ENCODE measurements around the gene ING3. TPM values are rescaled to one million over a fixed set of nuclear protein-coding genes. Genes with fewer than 3 reads are reported as not detected.

The ING3 gene
- total RNA-seq, 1 experiment from 2014 or later = 12.6 TPM

- H3K36me3 Mint-ChIP-seq = no peaks in the 10 kb centered on the region
- TF ChIP-seq MXD4 (CRISPR knock-in tag; IDR thresholded peaks at IDR 0.05; ENCODE audit: borderline replicate concordance) (no peak), EMX1 (CRISPR knock-in tag; IDR thresholded peaks at IDR 0.05) (no peak), ZNF219 (CRISPR knock-in tag; IDR thresholded peaks at IDR 0.05; ENCODE audit: borderline replicate concordance) (no peak), ZNF512 (CRISPR knock-in tag; IDR thresholded peaks at IDR 0.05; ENCODE audit: borderline replicate concordance) (no peak), NR2C2 (CRISPR knock-in tag; IDR thresholded peaks at IDR 0.05) (no peak), KAT7 (CRISPR knock-in tag; IDR thresholded peaks at IDR 0.05; ENCODE audit: borderline replicate concordance) (no peak), FOXK1 (CRISPR knock-in tag; IDR thresholded peaks at IDR 0.05) (no peak), ZMAT4 (CRISPR knock-in tag; IDR thresholded peaks at IDR 0.05) (no peak), OVOL2 (CRISPR knock-in tag; IDR thresholded peaks at IDR 0.05; ENCODE audit: borderline replicate concordance) (no peak), SMAD3 (CRISPR knock-in tag; IDR thresholded peaks at IDR 0.05; ENCODE audit: borderline replicate concordance) (no peak), CREM (CRISPR knock-in tag; IDR thresholded peaks at IDR 0.05) (no peak), SMAD4 (CRISPR knock-in tag; IDR thresholded peaks at IDR 0.05) (no peak), PREB (CRISPR knock-in tag; IDR thresholded peaks at IDR 0.05; ENCODE audit: borderline replicate concordance) (no peak), MAX (CRISPR knock-in tag; IDR thresholded peaks at IDR 0.05) (no peak), TCF7 (CRISPR knock-in tag; IDR thresholded peaks at IDR 0.05; ENCODE audit: low read depth) (no peak), E2F5 (CRISPR knock-in tag; IDR thresholded peaks at IDR 0.05) (no peak), ZNF232 (CRISPR knock-in tag; IDR thresholded peaks at IDR 0.05) (no peak), CREB1 (CRISPR knock-in tag; IDR thresholded peaks at IDR 0.05) (no peak)
- no peak overlapping the region for H3K27ac Mint-ChIP-seq
- ChIA-PET POLR2A (no interaction called here), CTCF (no interaction called here)
- no peak for ATAC-seq
- H3K9me3 Mint-ChIP-seq = no peaks in the 10 kb centered on the region
- no peaks in the 10 kb centered on the region for H3K4me1 Mint-ChIP-seq
- no peak overlapping the region for H3K4me3 Mint-ChIP-seq
- no peaks in the 10 kb centered on the region for H3K27me3 Mint-ChIP-seq (ENCODE audit: low read depth)
- no peak for DNase-seq (ENCODE audit: low spot score)
Measured at GRCh38 chr7:121016966-121017365, 66.4 kb downstream of the ING3 start.

- no peak for TF ChIP-seq MXD4 (CRISPR knock-in tag; IDR thresholded peaks at IDR 0.05; ENCODE audit: borderline replicate concordance)
- no peak for TF ChIP-seq SP1 (CRISPR knock-in tag; conservative IDR thresholded peaks at IDR 0.05)
- no peak for TF ChIP-seq FOXK1 (CRISPR knock-in tag; IDR thresholded peaks at IDR 0.05)
- TF ChIP-seq JAZF1 (CRISPR knock-in tag; IDR thresholded peaks at IDR 0.05) = no peak
- TF ChIP-seq ZNF232 (CRISPR knock-in tag; IDR thresholded peaks at IDR 0.05) = no peak
- no peak for TF ChIP-seq ERG (CRISPR knock-in tag; IDR thresholded peaks at IDR 0.05)
- TF ChIP-seq E2F5 (CRISPR knock-in tag; IDR thresholded peaks at IDR 0.05) = no peak
- TF ChIP-seq IRF2 (CRISPR knock-in tag; IDR thresholded peaks at IDR 0.05; ENCODE audit: borderline replicate concordance, low read depth) = no peak
- no peak for TF ChIP-seq MYBL2 (CRISPR knock-in tag; IDR thresholded peaks at IDR 0.05)
- no peak for TF ChIP-seq ATF1 (CRISPR knock-in tag; IDR thresholded peaks at IDR 0.05)
- TF ChIP-seq TEAD1 (CRISPR knock-in tag; IDR thresholded peaks at IDR 0.05) = no peak
- no peak for TF ChIP-seq GTF2I (CRISPR knock-in tag; conservative IDR thresholded peaks at IDR 0.05)
- no peak for TF ChIP-seq CBFB (CRISPR knock-in tag; IDR thresholded peaks at IDR 0.05; ENCODE audit: low read depth)
- no peak for TF ChIP-seq SMAD4 (CRISPR knock-in tag; IDR thresholded peaks at IDR 0.05)
- Mint-ChIP-seq H3K27me3 (ENCODE audit: low read depth) (no peaks in the 10 kb centered on the region), H3K9me3 (no peaks in the 10 kb centered on the region), H3K36me3 (no peaks in the 10 kb centered on the region), H3K27ac (no peak overlapping the region), H3K4me3 (no peak overlapping the region), H3K4me1 (no peaks in the 10 kb centered on the region)
- ATAC-seq (no peak), DNase-seq (ENCODE audit: low spot score) (no peak)
- ChIA-PET CTCF (no interaction called here), POLR2A (no interaction called here)
Measured at GRCh38 chr7:121017586-121017985, 67.0 kb downstream of the ING3 start.
